ENCODE results near the gene PIGC. TPM values are rescaled to one million over a fixed set of nuclear protein-coding genes. Genes with fewer than 3 reads are reported as not detected.

Gene PIGC
- total and polyA plus RNA-seq, 4 donors = 8.6 to 18.4 (median 13.2) TPM

DNA sequence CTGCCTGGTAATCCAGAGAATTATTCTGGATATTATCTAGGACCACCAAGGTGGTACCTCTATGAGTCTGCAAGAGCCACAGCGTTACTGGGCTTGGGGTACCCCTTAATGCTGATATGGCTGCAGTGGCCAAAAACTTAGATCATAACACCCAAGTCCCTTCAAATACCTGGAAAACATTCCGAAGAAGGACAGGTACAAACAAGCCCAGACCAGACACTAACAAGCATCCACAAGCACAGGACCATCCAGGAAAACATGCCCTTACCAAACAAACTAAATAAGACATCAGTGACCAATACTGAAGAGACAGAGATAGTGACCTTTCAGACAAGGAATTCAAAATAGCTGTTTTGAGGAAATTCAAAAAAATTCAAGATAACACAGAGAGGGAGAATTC, 20.5 kb downstream of the PIGC start:
- no peak overlapping the region for H3K27ac ChIP-seq (ENCODE audit: low read depth in 1 of 2, low read length in 2 of 2)
- no peaks in the 10 kb centered on the region for H3K27me3 ChIP-seq (ENCODE audit: control insufficient read depth in 4 of 4, insufficient read depth in 4 of 4, low read length in 3 of 4)
- no peaks in the 10 kb centered on the region for H3K36me3 ChIP-seq (ENCODE audit: control insufficient read depth in 4 of 4, insufficient read depth in 3 of 4, low read depth in 1 of 4, low read length in 3 of 4)
- no peak overlapping the region for H3K4me3 ChIP-seq (ENCODE audit: low read depth in 1 of 3, low read length in 3 of 3)
- over 99% methylated on average over 2 of the region's 2 CpGs for WGBS
- no peak for DNase-seq (ENCODE audit: low spot score)
- H3K9ac ChIP-seq (ENCODE audit: low read depth in 1 of 2, low read length in 2 of 2) = no peak overlapping the region
- TF ChIP-seq ATF3 (IDR thresholded peaks at IDR 0.05) (no peak), RXRA (IDR thresholded peaks at IDR 0.05) (no peak), CTCF (IDR thresholded peaks at IDR 0.05; ENCODE audit: low read depth, low read length, missing input control) (no peak), REST (IDR thresholded peaks at IDR 0.05) (no peak), GABPA (IDR thresholded peaks at IDR 0.05 in 1 of 2, conservative IDR thresholded peaks at IDR 0.05 in 1 of 2) (no peak), JUND (IDR thresholded peaks at IDR 0.05) (no peak), ZBTB33 (IDR thresholded peaks at IDR 0.05) (no peak), FOXA1 (IDR thresholded peaks at IDR 0.05) (no peak), YY1 (IDR thresholded peaks at IDR 0.05) (no peak), HNF4G (IDR thresholded peaks at IDR 0.05) (no peak), NR2F2 (IDR thresholded peaks at IDR 0.05) (no peak), TAF1 (conservative IDR thresholded peaks at IDR 0.05) (no peak), SP1 (IDR thresholded peaks at IDR 0.05) (no peak), FOXA2 (IDR thresholded peaks at IDR 0.05) (no peak), HNF4A (conservative IDR thresholded peaks at IDR 0.05) (no peak), EGR1 (IDR thresholded peaks at IDR 0.05; ENCODE audit: low read depth in 2 of 2) (no peak), RAD21 (IDR thresholded peaks at IDR 0.05) (no peak)
- TF ChIP-seq, protein P1, sequence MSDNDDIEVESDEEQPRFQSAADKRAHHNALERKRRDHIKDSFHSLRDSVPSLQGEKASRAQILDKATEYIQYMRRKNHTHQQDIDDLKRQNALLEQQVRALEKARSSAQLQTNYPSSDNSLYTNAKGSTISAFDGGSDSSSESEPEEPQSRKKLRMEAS (IDR thresholded peaks at IDR 0.05) = no peak
- no peaks in the 10 kb centered on the region for H3K4me1 ChIP-seq (ENCODE audit: control insufficient read depth in 4 of 4, insufficient read depth in 4 of 4, low read length in 3 of 4)
- no peaks in the 10 kb centered on the region for H3K9me3 ChIP-seq (ENCODE audit: control insufficient read depth in 4 of 4, low read length in 3 of 4)

All from liver (tissue), 9 donors.